PFSK-1 (cell line): ENCODE measurements around the gene ZPR1.

Source experiments
- FOXP2 ChIP-seq: optimal IDR thresholded peaks from 2 replicates; pipeline ENCODE3; 2011; ENCODE audit warnings: borderline replicate concordance, control low read depth, inconsistent platforms; ENCODE audit not compliant: insufficient read depth; ENCODE audit errors: extremely low read length, extremely low read depth
- POLR2AphosphoS5 ChIP-seq: IDR thresholded peaks from 2 replicates; pipeline ENCODE4 v1.6.1; 2012; ENCODE audit warnings: low read depth, mild to moderate bottlenecking, control low read depth, low read length, moderate library complexity
- SIN3A ChIP-seq: IDR thresholded peaks from 2 replicates; pipeline ENCODE4 v1.6.1; 2012; ENCODE audit warnings: mild to moderate bottlenecking, low read length, moderate library complexity, borderline replicate concordance; ENCODE audit not compliant: insufficient read depth
- TAF1 ChIP-seq: IDR thresholded peaks from 2 replicates; pipeline ENCODE4 v1.6.1; 2012; ENCODE audit warnings: low read length, control low read depth, borderline replicate concordance; ENCODE audit not compliant: insufficient read depth
- TF ChIP-seq, protein P1 (sequence below), 2 experiments: IDR thresholded peaks; 2 replicates each; pipeline versions ENCODE4 v1.6.1 to v1.8.0; 2011 to 2012; ENCODE audit warnings: low read depth in 2 of 2, low read length in 2 of 2, control low read depth in 1 of 2, inconsistent platforms in 1 of 2, mild to moderate bottlenecking in 1 of 2, moderate library complexity in 1 of 2; ENCODE audit not compliant: insufficient read depth in 1 of 2

ZPR1 gene

GRCh38 chr11:116823031-116823843 is 35.4 kb upstream of the ZPR1 start, which contains the start of gene APOA4:
APOA4 (minus strand) TSS chr11:116823304; CDS start chr11:116823191, 113 bp downstream.
- TF ChIP-seq POLR2AphosphoS5 (no peak), FOXP2 (no peak), TAF1 (no peak), SIN3A (no peak)
- TF ChIP-seq, protein P1, sequence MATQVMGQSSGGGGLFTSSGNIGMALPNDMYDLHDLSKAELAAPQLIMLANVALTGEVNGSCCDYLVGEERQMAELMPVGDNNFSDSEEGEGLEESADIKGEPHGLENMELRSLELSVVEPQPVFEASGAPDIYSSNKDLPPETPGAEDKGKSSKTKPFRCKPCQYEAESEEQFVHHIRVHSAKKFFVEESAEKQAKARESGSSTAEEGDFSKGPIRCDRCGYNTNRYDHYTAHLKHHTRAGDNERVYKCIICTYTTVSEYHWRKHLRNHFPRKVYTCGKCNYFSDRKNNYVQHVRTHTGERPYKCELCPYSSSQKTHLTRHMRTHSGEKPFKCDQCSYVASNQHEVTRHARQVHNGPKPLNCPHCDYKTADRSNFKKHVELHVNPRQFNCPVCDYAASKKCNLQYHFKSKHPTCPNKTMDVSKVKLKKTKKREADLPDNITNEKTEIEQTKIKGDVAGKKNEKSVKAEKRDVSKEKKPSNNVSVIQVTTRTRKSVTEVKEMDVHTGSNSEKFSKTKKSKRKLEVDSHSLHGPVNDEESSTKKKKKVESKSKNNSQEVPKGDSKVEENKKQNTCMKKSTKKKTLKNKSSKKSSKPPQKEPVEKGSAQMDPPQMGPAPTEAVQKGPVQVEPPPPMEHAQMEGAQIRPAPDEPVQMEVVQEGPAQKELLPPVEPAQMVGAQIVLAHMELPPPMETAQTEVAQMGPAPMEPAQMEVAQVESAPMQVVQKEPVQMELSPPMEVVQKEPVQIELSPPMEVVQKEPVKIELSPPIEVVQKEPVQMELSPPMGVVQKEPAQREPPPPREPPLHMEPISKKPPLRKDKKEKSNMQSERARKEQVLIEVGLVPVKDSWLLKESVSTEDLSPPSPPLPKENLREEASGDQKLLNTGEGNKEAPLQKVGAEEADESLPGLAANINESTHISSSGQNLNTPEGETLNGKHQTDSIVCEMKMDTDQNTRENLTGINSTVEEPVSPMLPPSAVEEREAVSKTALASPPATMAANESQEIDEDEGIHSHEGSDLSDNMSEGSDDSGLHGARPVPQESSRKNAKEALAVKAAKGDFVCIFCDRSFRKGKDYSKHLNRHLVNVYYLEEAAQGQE (IDR thresholded peaks at IDR 0.05; ENCODE audit: insufficient read depth in 1 of 2, low read depth in 2 of 2, low read length in 2 of 2), result no peak

DNA sequence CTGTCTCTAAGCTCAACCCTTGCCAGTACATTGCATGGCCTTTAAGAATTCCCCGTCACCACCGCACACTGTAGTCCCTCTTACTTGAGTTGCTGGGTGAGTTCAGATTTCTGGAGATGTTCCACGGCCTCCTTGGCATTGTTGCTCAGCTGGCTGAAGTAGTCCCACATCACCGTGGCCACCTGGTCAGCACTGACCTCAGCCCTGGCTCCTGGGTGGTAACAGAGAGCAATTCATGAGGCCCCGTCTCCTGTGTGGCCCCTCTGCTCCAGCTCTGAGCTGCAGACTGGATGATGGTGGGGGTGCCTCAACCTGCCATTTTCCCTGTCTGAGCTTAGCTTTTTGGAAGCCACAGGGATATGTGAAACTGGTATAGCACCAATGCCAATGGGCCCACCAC is 34.8 kb upstream of the ZPR1 start:
- TF ChIP-seq POLR2AphosphoS5, result no peak
- TF ChIP-seq TAF1, result no peak
- TF ChIP-seq SIN3A, result no peak
- TF ChIP-seq, protein P1 (IDR thresholded peaks at IDR 0.05; ENCODE audit: insufficient read depth in 1 of 2, low read depth in 2 of 2, low read length in 2 of 2), result no peak
- no peak for TF ChIP-seq FOXP2

- TF ChIP-seq POLR2AphosphoS5, result no peak
- TF ChIP-seq, protein P1 (IDR thresholded peaks at IDR 0.05; ENCODE audit: insufficient read depth in 1 of 2, low read depth in 2 of 2, low read length in 2 of 2), result no peak
- TF ChIP-seq SIN3A, result no peak
- no peak for TF ChIP-seq FOXP2
- no peak for TF ChIP-seq TAF1
Measured at GRCh38 chr11:116821050-116821918, 33.5 kb upstream of the ZPR1 start.

DNA sequence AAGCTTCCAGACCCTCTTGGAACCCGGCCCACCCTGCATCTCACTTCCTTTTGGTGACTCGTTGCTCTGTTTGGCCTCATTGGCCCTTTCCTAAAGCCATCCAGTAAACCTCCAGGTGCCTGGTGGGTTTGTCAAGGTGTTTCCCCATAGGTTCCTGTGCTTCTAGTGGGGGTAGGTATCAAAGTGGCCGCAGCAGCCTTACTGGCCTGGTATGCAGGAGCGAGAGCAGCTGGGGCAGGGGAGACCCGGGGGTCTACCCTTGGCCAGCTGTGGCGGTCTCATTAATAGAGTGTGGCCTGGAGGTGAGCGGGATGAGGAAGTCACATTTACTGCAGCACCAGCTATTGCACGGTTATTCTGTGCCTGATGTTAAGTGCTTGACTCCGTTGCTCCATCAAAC is 31.2 kb upstream of the ZPR1 start:
- TF ChIP-seq POLR2AphosphoS5 (no peak), FOXP2 (no peak), SIN3A (no peak), TAF1 (no peak)
- TF ChIP-seq, protein P1 (IDR thresholded peaks at IDR 0.05; ENCODE audit: insufficient read depth in 1 of 2, low read depth in 2 of 2, low read length in 2 of 2), result no peak

DNA sequence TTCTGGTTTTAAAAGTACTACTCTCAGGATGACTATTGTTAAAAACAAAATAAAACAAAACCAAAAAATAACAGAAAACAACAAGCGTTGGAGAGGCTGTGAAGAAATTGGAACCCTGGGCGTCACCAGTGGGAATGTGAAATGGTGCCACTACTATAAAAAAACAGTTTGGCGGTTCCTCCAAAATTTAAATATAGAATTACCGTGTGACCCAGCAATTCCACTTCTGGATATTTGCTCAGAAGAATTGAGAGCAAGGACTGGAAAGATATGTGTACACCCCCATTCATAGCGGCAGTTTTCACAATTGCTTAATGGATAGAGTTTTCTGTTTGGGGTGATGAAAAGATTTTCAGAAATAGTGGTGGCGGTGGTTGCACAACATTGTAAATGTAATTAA is 26.7 kb upstream of the ZPR1 start:
- TF ChIP-seq, protein P1 (IDR thresholded peaks at IDR 0.05; ENCODE audit: insufficient read depth in 1 of 2, low read depth in 2 of 2, low read length in 2 of 2), result no peak
- TF ChIP-seq SIN3A (no peak), POLR2AphosphoS5 (no peak), TAF1 (no peak), FOXP2 (no peak)
